Right cardiac atrium (tissue), 5 donors: Measurements from ENCODE around the gene PLEKHD1. TPM values are rescaled to one million over a fixed set of nuclear protein-coding genes. Genes with fewer than 3 reads are reported as not detected.

Experiments used
- ATAC-seq, 2 donors: fragments of 200-7000 bp; cut with Tn5 transposase; one replicate each; pipeline versions ENCODE4 v1.8.0 to v1.9.1; 2020; ENCODE audit warnings: moderate library complexity in 2 of 2, mild to moderate bottlenecking in 1 of 2
- DNase-seq, 3 donors: peaks; one replicate each; pipeline ENCODE4 v3.0.0-alpha.2; 2020
- H3K27ac ChIP-seq: one replicate; pipeline ENCODE4 v1.5.1; 2013; ENCODE audit warnings: mild to moderate bottlenecking, low read length, control low read depth, moderate library complexity
- H3K27me3 ChIP-seq: one replicate; pipeline ENCODE4 v1.6.1; 2013; ENCODE audit not compliant: control insufficient read depth, insufficient read depth
- H3K4me1 ChIP-seq: one replicate; pipeline ENCODE4 v1.6.1; 2013; ENCODE audit warnings: low read length; ENCODE audit not compliant: control insufficient read depth, insufficient read depth
- H3K4me3 ChIP-seq: one replicate; pipeline ENCODE4 v1.5.1; 2013; ENCODE audit warnings: low read length, control low read depth
- H3K9me3 ChIP-seq: one replicate; pipeline ENCODE4 v1.6.1; 2013; ENCODE audit warnings: low read length; ENCODE audit not compliant: control insufficient read depth
- WGBS: extraction: QIAGEN DNeasy Blood & Tissue Kit; methylation state at CpG from one replicate; pipeline ENCODE4 v1.1.7; 2013; 5-methylcytosine and 5-hydroxymethylcytosine counted together
- intact Hi-C, 4 donors: fragments of 100-400 bp; cut with DNase I; formaldehyde crosslinking; loops; one replicate each; pipeline versions ENCODE4 v1.11.0 to v1.14.0; 2022 to 2023
- polyA plus RNA-seq: library from polyadenylated mRNA; stranded (reverse); fragments of 200-250 nt; gene quantifications from one replicate; pipeline ENCODE4 v1.2.3, GENCODE V29; 2013
- total RNA-seq, 4 donors: library from RNA; stranded (reverse); fragmentation: NEBNext Ultra II Directional; extraction: Animal tissue kit (Norgen Biotek cat#: 25700); gene quantifications; one replicate each; pipeline ENCODE4 v1.2.1, GENCODE V29; 2021
- donor health status: healthy with polysubstance abuse.
- donor health status: DM: no; HTN: yes; CAD: no.
- donor health status: DM: no; HTN: no; CAD: no.
- donor health status: DM: no; HTN: yes; CAD: no; lungs with severe emphysema.
- donor health status: DM: yes; HTN: yes; CAD: no.

Gene PLEKHD1
- total and polyA plus RNA-seq, 5 donors, result 0.06 to 0.20 (median 0.08) TPM

GRCh38 chr14:69572841-69573135 is 88.3 kb downstream of the PLEKHD1 start:
- intact Hi-C loops, result no loop called here

DNA sequence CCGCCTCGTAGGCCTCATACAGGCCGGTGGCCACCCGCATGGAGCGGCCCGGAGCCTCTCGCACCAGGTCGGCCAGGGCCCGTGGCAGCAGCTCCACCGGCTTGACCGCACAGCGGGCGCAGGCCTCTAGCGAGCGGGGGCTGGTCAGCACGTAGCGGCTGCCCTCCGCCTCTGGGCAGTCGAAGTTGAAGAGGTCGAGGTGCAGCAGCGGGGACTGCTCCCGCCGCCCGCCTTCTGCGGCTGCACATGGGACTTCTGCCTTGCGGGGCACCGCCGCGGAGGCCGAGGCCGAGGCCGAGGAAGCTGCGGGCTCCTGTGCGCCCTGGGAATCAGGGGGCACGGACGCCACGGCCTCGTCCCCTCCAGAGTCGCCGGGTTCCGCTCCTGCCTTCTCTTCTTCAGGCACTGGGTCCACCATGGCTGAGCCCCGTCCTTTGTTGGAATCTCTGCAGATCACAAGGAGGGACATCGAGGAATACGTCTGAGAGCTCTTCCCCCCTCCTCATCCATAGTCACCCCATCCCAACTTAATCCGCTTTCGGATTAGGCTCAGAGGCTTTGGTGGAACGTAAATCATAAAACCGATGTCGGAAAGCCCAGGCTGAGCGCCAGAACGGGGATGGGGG is 88.8 kb downstream of the PLEKHD1 start:
- DNase-seq (no peak), ATAC-seq (no peak)
- intact Hi-C loops, result no loop called here
- WGBS, result 19% methylated on average over 51 of the region's 51 CpGs
- H3K27ac ChIP-seq, result no peak overlapping the region
- H3K4me1 ChIP-seq, result peaks cover 3% of the 10 kb centered on the region
- H3K27me3 ChIP-seq, result no peaks in the 10 kb centered on the region
- H3K9me3 ChIP-seq, result no peaks in the 10 kb centered on the region
- peak overlapping the region; percentile 4 for H3K4me3 ChIP-seq

More at GRCh38 chr14:69572841-69573135, 88.3 kb downstream of the PLEKHD1 start:
- ATAC-seq, result no peak
- WGBS, result 19% methylated on average over 40 of the region's 40 CpGs
- peaks cover 3% of the 10 kb centered on the region for H3K4me1 ChIP-seq
- no peaks in the 10 kb centered on the region for H3K27me3 ChIP-seq
- no peak for DNase-seq
- H3K4me3 ChIP-seq, result peak overlapping the region; percentile 40
- H3K9me3 ChIP-seq, result no peaks in the 10 kb centered on the region
- no peak overlapping the region for H3K27ac ChIP-seq

DNA sequence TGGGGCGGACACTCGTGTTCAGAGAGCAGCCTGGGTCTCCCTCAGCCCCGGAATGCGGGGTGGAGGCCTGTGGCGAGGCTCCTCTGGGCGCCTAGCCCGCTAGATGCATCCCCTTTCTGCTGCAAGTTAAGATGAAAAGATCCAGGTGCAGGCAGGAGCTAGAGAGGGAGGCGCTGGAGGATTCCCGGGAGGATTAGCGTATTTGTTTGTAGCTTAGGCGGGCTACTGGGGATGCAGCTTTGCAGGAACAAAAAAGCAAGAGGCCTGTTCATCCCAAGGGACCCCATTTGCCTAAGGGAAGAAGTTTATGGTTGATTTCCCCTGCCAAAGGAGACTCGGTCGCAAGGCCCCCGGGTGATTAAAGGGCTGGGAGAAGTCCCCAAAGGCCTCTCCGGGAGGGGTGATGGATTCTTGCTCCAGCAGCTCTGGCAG is 89.3 kb downstream of the PLEKHD1 start:
- ATAC-seq (no peak), DNase-seq (no peak)
- intact Hi-C loops, result no loop called here
- Histone ChIP-seq H3K4me3 (peak overlapping the region; percentile 4), H3K27me3 (no peaks in the 10 kb centered on the region), H3K9me3 (no peaks in the 10 kb centered on the region), H3K27ac (no peak overlapping the region), H3K4me1 (peaks cover 3% of the 10 kb centered on the region)
- WGBS, result 4% methylated on average over 15 of the region's 15 CpGs

DNA sequence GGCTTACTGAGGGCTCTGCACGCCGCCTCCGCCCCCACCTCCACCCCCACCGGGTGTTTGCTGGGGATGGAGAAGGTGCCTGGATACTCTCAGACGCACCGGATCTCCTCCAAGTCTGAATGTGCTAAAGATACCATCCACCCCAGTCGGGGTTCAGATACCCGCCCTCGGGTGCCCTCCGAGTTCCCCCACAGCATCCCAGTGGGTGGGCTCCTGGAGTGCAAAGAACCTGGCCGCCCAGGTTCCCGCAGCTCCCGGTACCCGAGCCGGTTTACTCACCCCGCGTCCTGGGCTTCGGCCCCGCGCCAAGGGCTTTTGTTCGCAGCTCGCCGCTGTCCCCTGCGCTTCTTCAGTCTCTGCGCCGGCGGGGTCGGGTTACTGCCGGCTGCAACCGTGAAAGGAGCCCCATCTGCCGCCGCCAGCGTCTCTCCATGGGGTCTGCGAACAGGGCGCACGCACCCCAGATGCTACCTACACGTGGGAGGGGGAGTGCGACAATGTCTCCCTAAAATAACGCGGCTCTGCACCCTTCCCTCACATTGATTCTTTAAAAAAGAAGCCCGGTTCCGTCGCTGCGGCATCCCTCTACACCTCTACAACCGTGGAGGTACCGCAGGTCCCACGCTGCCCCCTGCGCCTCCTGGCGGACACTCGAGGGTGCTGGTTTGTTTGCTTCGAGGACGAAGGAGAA is 89.9 kb downstream of the PLEKHD1 start, which contains the start of gene CCDC177:
CCDC177 (minus strand) TSS at position 609 of the 691 bp plus-strand sequence. CDS start 1,249 bp downstream, outside the sequence.
- Histone ChIP-seq H3K4me1 (peaks cover 3% of the 10 kb centered on the region), H3K4me3 (peak within 1 kb of the TSS; percentile 5), H3K27me3 (no peaks in the 10 kb centered on the region), H3K27ac (no peak within 1 kb of the TSS), H3K9me3 (no peaks in the 10 kb centered on the region)
- intact Hi-C loops, result no loop called here
- 1% methylated on average over 52 of the region's 52 CpGs for WGBS
- ATAC-seq, result peak; percentile 27 to 63
- DNase-seq, result peak; percentile 53 to 75 (median 73)

- no peak overlapping the region for H3K4me3 ChIP-seq
- no peaks in the 10 kb centered on the region for H3K9me3 ChIP-seq
- WGBS, result 50% methylated on average over 5 of the region's 5 CpGs
- no peak for ATAC-seq
- H3K4me1 ChIP-seq, result peaks cover 3% of the 10 kb centered on the region
- H3K27me3 ChIP-seq, result no peaks in the 10 kb centered on the region
- intact Hi-C loops, result no loop called here
- DNase-seq, result no peak
- H3K27ac ChIP-seq, result no peak overlapping the region
These were observed 90.4 kb downstream of the PLEKHD1 start for GRCh38 chr14:69574954-69575295.

DNA sequence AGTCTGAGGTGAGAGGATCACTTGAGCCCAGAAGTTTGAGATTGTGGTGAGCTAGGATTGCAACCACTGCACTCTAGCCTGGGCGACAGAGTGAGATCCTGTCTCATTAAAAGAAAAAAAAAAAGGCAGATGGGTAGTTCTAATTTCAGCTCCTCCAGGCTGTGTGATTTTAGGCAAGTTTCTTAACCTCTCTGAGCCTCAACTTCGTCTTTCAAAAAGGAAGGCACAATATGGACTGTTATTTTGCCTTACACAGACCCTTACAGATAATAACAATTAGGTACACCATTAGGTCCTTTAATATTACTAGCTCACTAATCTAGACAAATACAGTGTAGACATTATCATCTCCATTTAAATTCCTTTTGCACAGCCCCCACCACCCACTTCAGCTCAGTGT is 94.9 kb downstream of the PLEKHD1 start:
- H3K4me1 ChIP-seq, result no peaks in the 10 kb centered on the region
- WGBS, result 86% methylated on average over 2 of the region's 2 CpGs
- no peak overlapping the region for H3K4me3 ChIP-seq
- DNase-seq (no peak), ATAC-seq (no peak)
- no peaks in the 10 kb centered on the region for H3K9me3 ChIP-seq
- no peaks in the 10 kb centered on the region for H3K27me3 ChIP-seq
- H3K27ac ChIP-seq, result no peak overlapping the region
- intact Hi-C loops, result no loop called here

GRCh38 chr14:69580009-69580577 is 95.6 kb downstream of the PLEKHD1 start:
- ATAC-seq (peak; percentile 85 to 88), DNase-seq (peak in 2 of 3 donors; percentile 53 to 56)
- Histone ChIP-seq H3K4me1 (no peaks in the 10 kb centered on the region), H3K9me3 (no peaks in the 10 kb centered on the region), H3K4me3 (no peak overlapping the region), H3K27me3 (no peaks in the 10 kb centered on the region), H3K27ac (no peak overlapping the region)
- WGBS, result 41% methylated on average over 7 of the region's 7 CpGs
- intact Hi-C loops, result no loop called here

Other genes starting within 250 kb of the PLEKHD1 start
- 10 to 100 TPM; 24.3 to 50.9 (median 34.0) TPM for gene GALNT16, start 224.6 kb upstream of the PLEKHD1 start, total RNA-seq
- gene GALNT16, start 224.6 kb upstream of the PLEKHD1 start, polyA plus RNA-seq, result 33.2 TPM
- gene ERH, start 86.4 kb upstream of the PLEKHD1 start, total RNA-seq, result 100 to 1,000 TPM; 112 to 141 (median 127) TPM
- 123 TPM for gene ERH, start 86.4 kb upstream of the PLEKHD1 start, polyA plus RNA-seq
- 10 to 100 TPM; 23.7 to 34.5 (median 25.2) TPM for gene SLC39A9, start 86.0 kb upstream of the PLEKHD1 start, total RNA-seq
- 10.3 TPM for gene SLC39A9, start 86.0 kb upstream of the PLEKHD1 start, polyA plus RNA-seq
- gene CCDC177, start 90.1 kb downstream of the PLEKHD1 start, total RNA-seq, result not detected
- gene CCDC177, start 90.1 kb downstream of the PLEKHD1 start, polyA plus RNA-seq, result not detected
- gene SUSD6, start 126.9 kb downstream of the PLEKHD1 start, total RNA-seq, result 10 to 100 TPM; 16.5 to 25.9 (median 22.1) TPM
- 9.1 TPM for gene SUSD6, start 126.9 kb downstream of the PLEKHD1 start, polyA plus RNA-seq